Inferior parietal cortex (tissue), 1 donor: Measurements from ENCODE around the gene MFN1.

ENCODE experiments used
- DNase-seq: peaks from one replicate; pipeline ENCODE4 v3.0.0-alpha.2; 2016; ENCODE audit errors: extremely low spot score

MFN1 gene

DNA sequence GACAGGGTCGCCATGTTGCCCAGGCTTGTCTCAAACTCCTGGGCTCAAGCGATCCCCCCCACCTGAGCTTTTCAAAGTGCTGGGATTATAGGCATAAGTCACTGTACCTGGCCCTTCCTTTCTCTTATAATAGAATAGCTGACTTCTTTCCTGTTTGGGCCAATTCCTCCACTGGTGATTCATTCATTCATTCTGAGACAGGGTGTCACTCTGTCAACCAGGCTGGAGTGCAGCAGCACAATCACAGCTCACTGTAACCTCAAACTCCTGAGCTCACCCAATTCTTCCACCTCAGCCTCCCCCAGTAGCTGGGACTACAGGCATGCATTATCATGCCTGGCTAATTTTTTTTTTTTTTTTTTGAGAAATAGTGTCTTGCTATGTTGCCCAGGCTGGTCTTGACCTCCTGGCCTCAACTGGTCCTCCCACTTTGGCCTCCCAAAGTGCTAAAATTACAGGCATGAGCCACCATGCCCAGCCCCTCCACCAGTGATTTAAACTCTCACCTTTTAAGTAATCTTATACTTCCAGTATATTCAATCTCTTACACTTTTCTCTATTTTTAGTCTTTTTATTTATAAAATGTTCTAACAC lies 82.9 kb downstream of the MFN1 start:
- DNase-seq, result no peak

DNA sequence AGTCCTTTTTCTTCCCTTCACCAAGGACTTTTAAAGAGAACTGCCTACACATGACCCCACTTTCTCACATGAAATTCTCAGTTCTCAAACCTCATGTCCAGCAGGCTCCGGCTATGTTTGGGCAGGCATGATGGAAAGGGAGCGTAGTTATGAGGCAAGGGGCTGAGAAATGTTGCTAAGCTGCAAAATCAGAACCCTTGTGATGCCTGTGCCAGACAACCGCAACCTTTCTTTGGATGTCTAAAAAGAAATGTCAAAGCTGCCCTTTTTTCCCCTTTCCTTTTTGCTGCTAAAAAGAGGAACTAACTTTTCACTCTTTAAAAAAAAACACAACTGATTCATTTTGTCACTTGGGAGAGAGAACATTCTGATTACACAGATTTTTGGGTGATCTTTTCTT lies 84.5 kb downstream of the MFN1 start:
- DNase-seq, result no peak

DNA sequence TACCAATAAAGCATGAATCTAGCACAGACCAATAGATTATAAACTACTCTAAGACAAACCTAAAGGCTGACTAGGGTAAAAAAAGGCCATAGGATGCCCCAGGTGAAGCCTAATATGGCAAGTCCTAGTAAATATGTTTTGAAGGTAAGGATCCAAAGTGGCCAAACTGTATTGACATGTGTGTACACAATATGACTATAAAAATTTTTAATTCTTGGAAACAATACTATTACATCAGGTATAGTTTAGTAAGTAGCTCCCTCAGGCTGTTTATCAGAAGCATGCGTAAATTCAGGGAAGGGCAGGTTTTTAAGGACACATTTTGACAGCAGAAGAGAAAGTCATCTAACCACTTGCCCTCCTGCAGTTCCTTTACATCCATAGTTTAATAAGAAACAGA lies 84.9 kb downstream of the MFN1 start:
- DNase-seq, result no peak

DNA sequence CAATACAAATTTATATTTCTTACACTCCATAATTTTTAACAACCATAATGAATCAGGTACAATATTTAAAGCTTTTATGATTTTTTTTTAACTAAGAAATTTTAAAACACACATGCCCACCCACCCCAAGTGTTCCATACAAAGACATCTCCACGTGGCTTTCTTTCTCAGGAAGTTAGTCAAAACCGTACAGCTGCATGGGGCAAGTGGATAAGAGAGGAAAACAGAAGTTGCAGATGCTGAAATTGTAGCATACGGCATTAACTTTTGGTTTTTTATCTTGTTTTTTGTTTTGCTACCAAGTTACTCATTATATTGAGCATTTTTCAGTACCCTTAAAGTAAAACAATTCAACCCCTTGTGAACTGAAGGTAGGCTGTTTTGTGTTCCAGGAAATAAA lies 89.0 kb downstream of the MFN1 start:
- no peak for DNase-seq

DNA sequence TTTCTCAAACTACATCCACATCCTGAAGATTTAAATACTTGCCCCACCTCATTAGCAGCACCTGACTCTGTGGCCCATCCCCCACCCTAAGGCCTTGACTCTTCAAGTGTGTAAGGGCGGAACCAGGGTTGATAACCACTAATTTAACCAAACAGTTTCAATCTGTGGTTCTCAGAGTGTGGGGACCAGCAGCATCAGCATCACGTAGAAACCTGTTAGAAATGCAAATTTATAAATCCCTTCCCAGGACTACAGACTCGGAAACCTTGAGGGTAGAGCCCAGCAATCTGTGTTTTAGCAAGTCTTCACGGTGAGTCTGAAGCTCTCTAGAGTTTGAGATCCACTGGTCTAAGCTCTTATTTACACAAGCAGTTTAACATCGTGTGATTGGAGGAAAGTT lies 91.3 kb downstream of the MFN1 start:
- DNase-seq, result no peak
